Neural progenitor cell (in vitro differentiated cells): Measurements from ENCODE around the gene MAP3K4. TPM values are rescaled to one million over a fixed set of nuclear protein-coding genes. Genes with fewer than 3 reads are reported as not detected.

Source experiments
- DNase-seq: peaks from one replicate; pipeline ENCODE4 v3.0.0-alpha.2; 2016; ENCODE audit warnings: low spot score
- H2AFZ ChIP-seq: fragments of 200-600 bp; sonication (generic); replicated peaks from 2 replicates; pipeline ENCODE4 v1.6.1; 2016; ENCODE audit warnings: antibody characterized with exemption
- H3F3A ChIP-seq: fragments of 200-600 bp; sonication (generic); 2 replicates; pipeline ENCODE4 v1.6.1; 2016; ENCODE audit warnings: antibody characterized with exemption, low read depth
- H3K27ac ChIP-seq: fragments of 200-600 bp; sonication (generic); 2 replicates; pipeline ENCODE4 v1.5.1; 2016; ENCODE audit warnings: mild to moderate bottlenecking
- H3K27me3 ChIP-seq: fragments of 200-600 bp; sonication (generic); 2 replicates; pipeline ENCODE4 v1.6.1; 2016; ENCODE audit warnings: mild to moderate bottlenecking, moderate library complexity
- H3K36me3 ChIP-seq: fragments of 200-600 bp; sonication (generic); 2 replicates; pipeline ENCODE4 v1.5.1; 2016
- H3K4me1 ChIP-seq: fragments of 200-600 bp; sonication (generic); 2 replicates; pipeline ENCODE4 v1.6.1; 2016; ENCODE audit warnings: mixed run types
- H3K4me2 ChIP-seq: fragments of 200-600 bp; sonication (generic); 2 replicates; pipeline ENCODE4 v1.6.1; 2016
- H3K4me3 ChIP-seq: fragments of 200-600 bp; sonication (generic); 2 replicates; pipeline ENCODE4 v1.5.1; 2016
- H3K79me2 ChIP-seq: fragments of 200-600 bp; sonication (generic); 2 replicates; pipeline ENCODE4 v1.6.1; 2016; ENCODE audit warnings: low read depth
- H3K9ac ChIP-seq: fragments of 200-600 bp; sonication (generic); 2 replicates; pipeline ENCODE4 v1.6.1; 2016
- H3K9me3 ChIP-seq: fragments of 200-600 bp; sonication (generic); 2 replicates; pipeline ENCODE4 v1.5.1; 2016; ENCODE audit warnings: low read depth
- H4K20me1 ChIP-seq: fragments of 200-600 bp; sonication (generic); 2 replicates; pipeline ENCODE4 v1.6.1; 2016; ENCODE audit warnings: low read depth
- H3K27ac Mint-ChIP-seq: 3 replicates; pipeline ENCODE4 v1.8.0; 2021; ENCODE audit warnings: mixed read lengths
- H3K27me3 Mint-ChIP-seq: 2 replicates; pipeline ENCODE4 v1.8.0; 2022; ENCODE audit warnings: low read depth, mild to moderate bottlenecking, inconsistent platforms, moderate library complexity, mixed read lengths; ENCODE audit not compliant: insufficient read depth
- H3K36me3 Mint-ChIP-seq: 3 replicates; pipeline ENCODE4 v1.8.0; 2021; ENCODE audit warnings: mixed read lengths
- H3K4me1 Mint-ChIP-seq: 3 replicates; pipeline ENCODE4 v1.8.0; 2021; ENCODE audit warnings: mixed read lengths
- H3K4me3 Mint-ChIP-seq: 3 replicates; pipeline ENCODE4 v1.8.0; 2021; ENCODE audit warnings: mild to moderate bottlenecking, moderate library complexity, mixed read lengths
- H3K9me3 Mint-ChIP-seq: 3 replicates; pipeline ENCODE4 v1.8.0; 2020; ENCODE audit warnings: mixed read lengths
- EZH2 ChIP-seq: fragments of 200-600 bp; sonication (generic); IDR thresholded peaks from 2 replicates; pipeline ENCODE4 v1.6.1; 2017; ENCODE audit warnings: antibody characterized with exemption, mild to moderate bottlenecking, moderate library complexity
- EZH2phosphoT487 ChIP-seq: fragments of 200-600 bp; sonication (generic); IDR thresholded peaks from 2 replicates; pipeline ENCODE4 v1.6.1; 2017; ENCODE audit warnings: antibody characterized with exemption
- total RNA-seq: library from RNA; depleted of rRNA; stranded (reverse); fragments of >200 nt; gene quantifications from 2 replicates; pipeline ENCODE4 v1.2.3, GENCODE V29; 2015; ENCODE audit warnings: low replicate concordance
- TF ChIP-seq, protein P1 (sequence below): fragments of 200-600 bp; sonication (generic); IDR thresholded peaks from 2 replicates; pipeline ENCODE4 v1.5.1; 2017; ENCODE audit warnings: antibody characterized with exemption, mild to moderate bottlenecking

MAP3K4 gene
- total RNA-seq, 1 donor from 2014 or later: 59.6 TPM

DNA sequence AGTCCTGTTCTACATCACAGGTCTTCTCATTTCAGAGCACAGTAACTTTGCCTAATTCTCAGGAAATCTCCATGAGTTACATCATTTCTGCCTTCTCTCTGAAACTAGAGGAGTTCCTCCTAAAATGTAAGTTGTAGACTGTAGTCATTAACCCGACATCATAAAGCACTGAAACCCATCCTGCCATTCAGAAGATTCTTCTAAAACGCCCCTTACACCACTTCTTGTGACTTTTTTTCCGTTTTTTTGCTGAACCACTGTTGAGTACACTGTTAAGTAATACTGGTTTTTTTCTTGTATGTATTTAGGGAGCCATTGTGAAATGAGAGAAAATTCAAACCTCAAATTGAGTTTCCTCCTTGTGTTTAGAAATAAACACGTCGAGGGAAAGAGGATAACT is 117.3 kb downstream of the MAP3K4 start:
- peaks cover 2% of the 10 kb centered on the region for H3K36me3 ChIP-seq
- no peaks in the 10 kb centered on the region for H3K9me3 ChIP-seq
- no peak overlapping the region for H2AFZ ChIP-seq
- H3K27ac ChIP-seq: no peak overlapping the region
- H3K27me3 ChIP-seq: no peaks in the 10 kb centered on the region
- H3F3A ChIP-seq: no peaks in the 10 kb centered on the region
- H4K20me1 ChIP-seq: no peaks in the 10 kb centered on the region
- Mint-ChIP-seq H3K4me1 (no peaks in the 10 kb centered on the region), H3K27ac (no peak overlapping the region), H3K27me3 (no peaks in the 10 kb centered on the region), H3K36me3 (peaks cover 54% of the 10 kb centered on the region), H3K4me3 (no peak overlapping the region), H3K9me3 (no peaks in the 10 kb centered on the region)
- H3K4me3 ChIP-seq: no peak overlapping the region
- H3K4me1 ChIP-seq: no peaks in the 10 kb centered on the region
- TF ChIP-seq EZH2phosphoT487 (no peak), EZH2 (no peak)
- TF ChIP-seq, protein P1, sequence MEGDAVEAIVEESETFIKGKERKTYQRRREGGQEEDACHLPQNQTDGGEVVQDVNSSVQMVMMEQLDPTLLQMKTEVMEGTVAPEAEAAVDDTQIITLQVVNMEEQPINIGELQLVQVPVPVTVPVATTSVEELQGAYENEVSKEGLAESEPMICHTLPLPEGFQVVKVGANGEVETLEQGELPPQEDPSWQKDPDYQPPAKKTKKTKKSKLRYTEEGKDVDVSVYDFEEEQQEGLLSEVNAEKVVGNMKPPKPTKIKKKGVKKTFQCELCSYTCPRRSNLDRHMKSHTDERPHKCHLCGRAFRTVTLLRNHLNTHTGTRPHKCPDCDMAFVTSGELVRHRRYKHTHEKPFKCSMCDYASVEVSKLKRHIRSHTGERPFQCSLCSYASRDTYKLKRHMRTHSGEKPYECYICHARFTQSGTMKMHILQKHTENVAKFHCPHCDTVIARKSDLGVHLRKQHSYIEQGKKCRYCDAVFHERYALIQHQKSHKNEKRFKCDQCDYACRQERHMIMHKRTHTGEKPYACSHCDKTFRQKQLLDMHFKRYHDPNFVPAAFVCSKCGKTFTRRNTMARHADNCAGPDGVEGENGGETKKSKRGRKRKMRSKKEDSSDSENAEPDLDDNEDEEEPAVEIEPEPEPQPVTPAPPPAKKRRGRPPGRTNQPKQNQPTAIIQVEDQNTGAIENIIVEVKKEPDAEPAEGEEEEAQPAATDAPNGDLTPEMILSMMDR: no peak
- no peak for DNase-seq
- H3K4me2 ChIP-seq: no peak overlapping the region
- no peak overlapping the region for H3K9ac ChIP-seq
- H3K79me2 ChIP-seq: no peaks in the 10 kb centered on the region

DNA sequence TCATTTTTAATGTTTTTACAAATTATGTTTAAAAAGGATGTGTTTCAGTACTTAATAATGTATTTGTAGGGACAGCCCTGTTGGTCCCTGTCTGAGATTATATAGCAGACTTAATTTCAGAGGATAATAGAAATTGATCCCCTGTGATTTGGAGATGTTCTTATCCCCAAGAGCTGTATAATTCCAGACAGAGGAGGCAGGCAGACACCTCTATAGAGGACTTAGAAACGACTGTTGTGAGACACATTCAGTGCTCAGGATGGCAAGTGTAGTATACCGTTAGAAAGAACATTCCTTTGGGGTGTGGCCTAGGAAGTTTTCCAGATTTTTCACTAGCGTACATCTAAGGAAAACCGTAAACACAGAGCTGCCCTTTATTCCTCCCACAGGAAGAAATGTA is 117.8 kb downstream of the MAP3K4 start:
- Mint-ChIP-seq H3K4me1 (no peaks in the 10 kb centered on the region), H3K9me3 (no peaks in the 10 kb centered on the region), H3K27ac (no peak overlapping the region), H3K4me3 (no peak overlapping the region), H3K27me3 (no peaks in the 10 kb centered on the region), H3K36me3 (peaks cover 56% of the 10 kb centered on the region)
- no peaks in the 10 kb centered on the region for H3K79me2 ChIP-seq
- no peak for DNase-seq
- no peak overlapping the region for H3K4me2 ChIP-seq
- H3K4me1 ChIP-seq: no peaks in the 10 kb centered on the region
- H3K27me3 ChIP-seq: no peaks in the 10 kb centered on the region
- H4K20me1 ChIP-seq: no peaks in the 10 kb centered on the region
- H2AFZ ChIP-seq: no peak overlapping the region
- TF ChIP-seq EZH2 (no peak), EZH2phosphoT487 (no peak)
- TF ChIP-seq, protein P1: no peak
- peaks cover 6% of the 10 kb centered on the region for H3K36me3 ChIP-seq
- no peak overlapping the region for H3K4me3 ChIP-seq
- no peak overlapping the region for H3K27ac ChIP-seq
- no peak overlapping the region for H3K9ac ChIP-seq
- no peaks in the 10 kb centered on the region for H3F3A ChIP-seq
- H3K9me3 ChIP-seq: no peaks in the 10 kb centered on the region

DNA sequence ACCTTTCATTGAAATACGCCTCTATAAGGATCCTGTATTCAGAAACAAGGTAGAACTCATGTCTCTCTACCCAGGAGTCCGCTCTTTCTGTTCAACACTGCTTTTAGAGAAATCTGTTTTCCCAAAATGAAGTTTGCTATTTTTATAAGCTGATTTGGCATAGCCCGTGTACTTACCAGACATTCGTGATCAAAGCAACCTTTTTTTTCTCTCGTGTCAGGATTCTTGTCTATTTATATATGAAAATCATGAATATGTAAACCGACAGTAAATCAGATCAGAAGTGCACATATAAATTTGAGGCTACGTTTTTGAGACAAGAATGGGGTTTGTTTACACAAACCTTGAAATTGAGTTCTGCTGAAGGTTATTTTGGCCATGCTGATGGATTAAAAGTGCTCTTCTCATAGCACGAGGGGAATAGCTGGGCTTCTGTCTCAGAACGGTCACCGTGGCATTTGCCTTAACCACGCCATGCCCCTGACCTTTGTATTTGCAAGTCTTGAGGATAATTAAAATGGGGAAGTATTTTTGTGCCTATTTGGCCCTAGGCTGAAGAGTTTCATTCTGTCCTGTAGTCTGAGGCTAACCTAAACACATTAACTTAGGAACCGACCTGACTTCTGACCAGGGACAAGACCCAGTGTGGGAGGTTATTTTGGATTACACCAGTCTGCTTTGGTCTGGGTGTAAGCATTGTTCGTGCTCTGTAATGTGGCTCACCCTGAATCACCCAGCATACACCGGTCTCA is 118.6 kb downstream of the MAP3K4 start:
- Histone ChIP-seq H4K20me1 (no peaks in the 10 kb centered on the region), H3F3A (no peaks in the 10 kb centered on the region), H3K4me2 (no peak overlapping the region), H3K9me3 (no peaks in the 10 kb centered on the region), H3K9ac (no peak overlapping the region), H3K27ac (no peak overlapping the region), H3K27me3 (no peaks in the 10 kb centered on the region), H3K4me3 (no peak overlapping the region), H3K79me2 (no peaks in the 10 kb centered on the region), H3K4me1 (no peaks in the 10 kb centered on the region), H2AFZ (no peak overlapping the region), H3K36me3 (peaks cover 12% of the 10 kb centered on the region)
- TF ChIP-seq, protein P1: no peak
- TF ChIP-seq EZH2: no peak
- peaks cover 59% of the 10 kb centered on the region for H3K36me3 Mint-ChIP-seq
- no peaks in the 10 kb centered on the region for H3K27me3 Mint-ChIP-seq
- no peak overlapping the region for H3K4me3 Mint-ChIP-seq
- no peaks in the 10 kb centered on the region for H3K4me1 Mint-ChIP-seq
- H3K27ac Mint-ChIP-seq: no peak overlapping the region
- DNase-seq: no peak
- H3K9me3 Mint-ChIP-seq: no peaks in the 10 kb centered on the region
